GM12864 (cell line): Measurements from ENCODE around the gene OLFML2A.

Experiments used
- DNase-seq: peaks from one replicate; pipeline ENCODE4 v3.0.0-alpha.2; 2011; ENCODE audit warnings: low read depth
- H3K4me3 ChIP-seq: 2 replicates; pipeline ENCODE4 v1.5.1; 2011; ENCODE audit warnings: mild to moderate bottlenecking, low read depth, low read length, control low read depth
- CTCF ChIP-seq: IDR thresholded peaks from 2 replicates; pipeline ENCODE4 v1.5.1; 2011; ENCODE audit warnings: low read depth, mild to moderate bottlenecking, moderate library complexity, low read length, control low read depth, inconsistent platforms; ENCODE audit errors: missing control alignments

The OLFML2A gene

GRCh38 chr9:124790301-124790700 is 13.4 kb downstream of the OLFML2A start:
- H3K4me3 ChIP-seq, result no peak overlapping the region
- no peak for DNase-seq
- no peak for TF ChIP-seq CTCF

- DNase-seq, result no peak
- no peak overlapping the region for H3K4me3 ChIP-seq
- no peak for TF ChIP-seq CTCF
Measured at GRCh38 chr9:124790801-124791505, 14.0 kb downstream of the OLFML2A start.

GRCh38 chr9:124792257-124793014 is 15.5 kb downstream of the OLFML2A start:
- no peak for DNase-seq
- no peak for TF ChIP-seq CTCF
- no peak overlapping the region for H3K4me3 ChIP-seq

DNA sequence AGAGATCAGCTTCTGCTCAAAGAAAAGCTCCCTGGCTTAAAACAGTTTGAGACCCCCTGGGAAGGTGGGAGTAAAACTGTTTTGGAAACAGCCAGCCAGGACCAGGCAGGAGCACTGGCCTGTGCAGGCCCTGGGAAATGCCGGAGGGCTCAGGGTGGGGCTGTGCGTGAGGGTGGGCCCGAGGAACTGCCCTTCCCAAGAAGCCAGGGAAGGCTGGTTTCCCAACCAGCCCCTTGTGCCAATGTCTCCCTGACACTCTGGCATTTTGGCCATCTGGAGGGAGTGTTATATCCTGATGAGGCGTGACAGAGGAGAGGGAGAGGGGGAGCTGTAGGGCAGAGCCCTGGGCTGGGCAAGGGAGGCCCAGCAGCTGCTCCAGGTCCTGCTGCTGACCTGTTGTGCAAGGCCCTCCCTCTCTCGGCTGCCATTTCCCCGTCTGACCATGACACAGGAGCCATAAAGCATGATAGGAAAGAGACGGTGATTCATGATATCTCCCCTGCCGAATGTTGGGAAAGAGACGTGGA is 16.1 kb downstream of the OLFML2A start:
- no peak for DNase-seq
- no peak overlapping the region for H3K4me3 ChIP-seq
- no peak for TF ChIP-seq CTCF

DNA sequence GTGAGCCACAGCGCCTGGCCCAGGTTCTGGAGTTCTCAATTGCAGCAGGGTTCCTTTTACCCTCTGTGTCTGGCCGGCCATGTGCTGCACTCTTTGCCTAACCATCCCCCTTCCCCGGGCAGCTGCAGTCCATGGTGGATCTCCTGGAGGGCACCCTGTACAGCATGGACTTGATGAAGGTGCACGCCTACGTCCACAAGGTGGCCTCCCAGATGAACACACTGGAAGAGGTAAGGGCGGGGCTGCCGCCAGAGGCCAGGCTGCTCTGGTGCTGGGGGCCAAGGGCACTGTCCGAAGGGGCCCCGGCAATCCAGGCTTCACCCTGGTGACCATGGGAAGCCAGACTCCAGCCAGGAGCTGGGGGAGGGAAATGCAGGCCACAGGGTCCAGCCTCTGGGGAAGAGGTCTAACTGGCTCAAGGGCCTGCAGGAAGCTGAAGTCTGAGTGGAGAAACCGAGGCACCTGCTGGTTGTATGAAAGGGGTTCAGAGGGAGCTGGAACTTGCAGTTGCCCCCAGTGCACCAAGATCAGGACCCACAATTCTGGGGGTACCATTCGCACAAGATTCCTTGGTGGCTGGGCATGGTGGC is 18.1 kb downstream of the OLFML2A start:
- peak; percentile 10 for TF ChIP-seq CTCF
- DNase-seq, result no peak
- no peak overlapping the region for H3K4me3 ChIP-seq

DNA sequence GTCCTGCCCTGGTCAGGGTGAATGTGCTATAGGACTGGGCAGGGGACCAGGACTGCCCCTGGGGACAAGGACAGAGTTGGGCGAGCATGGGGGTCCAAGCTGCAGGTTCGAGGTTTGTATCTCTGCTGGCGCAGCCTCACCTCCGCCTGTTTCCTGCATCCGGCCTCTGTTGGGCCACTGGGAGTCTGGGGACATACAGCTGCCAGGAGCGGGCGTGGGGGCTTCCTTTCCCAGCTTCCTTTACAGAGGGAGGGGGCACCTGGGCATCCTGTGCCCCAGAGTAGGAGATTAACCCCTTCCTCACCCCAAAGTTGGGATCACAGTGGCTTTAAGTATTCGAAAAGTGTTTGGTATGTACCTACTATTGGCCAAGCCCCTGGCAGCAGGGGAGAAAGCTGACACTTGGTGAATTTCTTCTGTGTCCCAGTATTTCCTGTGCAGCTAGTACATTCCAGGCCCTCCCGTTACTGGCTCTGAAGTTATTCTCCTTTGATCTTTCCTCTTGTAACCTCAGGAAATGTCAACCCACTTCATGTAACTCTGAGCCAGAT is 19.0 kb downstream of the OLFML2A start:
- no peak for TF ChIP-seq CTCF
- DNase-seq, result no peak
- H3K4me3 ChIP-seq, result no peak overlapping the region
